ENCODE measurements around the gene TSPAN2.
"Not testable (repeated sequence)": the region's sequence is repeated elsewhere in the genome, so short reads cannot be mapped to it uniquely, and the experiment has no call there.

TSPAN2 gene

DNA sequence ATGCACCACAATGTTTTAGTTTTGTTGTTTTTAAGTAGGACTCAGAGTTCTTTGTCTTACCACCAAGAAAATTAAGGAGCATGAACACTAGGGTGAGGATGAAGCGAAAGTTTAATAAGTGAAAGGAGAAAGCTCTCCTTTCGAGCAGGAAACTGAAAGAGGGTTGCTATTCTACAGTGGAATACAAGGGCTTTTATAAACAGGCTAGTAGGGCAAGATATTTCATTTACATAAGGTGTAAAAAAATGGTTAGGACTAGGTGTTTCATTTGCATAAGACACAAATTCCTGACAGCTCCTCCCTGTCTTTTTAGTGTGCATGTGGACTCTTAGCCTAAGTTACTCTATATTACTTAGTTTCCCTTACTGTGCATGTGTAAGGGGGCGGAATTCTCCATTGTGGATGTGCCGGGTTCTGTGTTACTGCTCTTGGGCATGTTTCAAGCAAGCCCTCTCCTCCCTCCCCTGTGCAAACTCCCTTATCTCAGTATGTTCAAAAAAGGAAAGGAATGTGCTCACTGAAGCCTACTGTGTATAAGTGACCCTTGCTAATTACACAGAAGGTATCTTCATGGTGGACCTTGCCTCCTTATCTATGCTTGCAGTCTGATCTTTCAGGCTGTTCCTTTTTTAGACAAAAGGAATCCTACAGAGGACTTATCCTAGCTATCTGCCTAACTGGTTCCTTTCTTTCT is 52.3 kb downstream of the TSPAN2 start:
- DNase-seq (ENCODE audit: low spot score), result no peak

DNA sequence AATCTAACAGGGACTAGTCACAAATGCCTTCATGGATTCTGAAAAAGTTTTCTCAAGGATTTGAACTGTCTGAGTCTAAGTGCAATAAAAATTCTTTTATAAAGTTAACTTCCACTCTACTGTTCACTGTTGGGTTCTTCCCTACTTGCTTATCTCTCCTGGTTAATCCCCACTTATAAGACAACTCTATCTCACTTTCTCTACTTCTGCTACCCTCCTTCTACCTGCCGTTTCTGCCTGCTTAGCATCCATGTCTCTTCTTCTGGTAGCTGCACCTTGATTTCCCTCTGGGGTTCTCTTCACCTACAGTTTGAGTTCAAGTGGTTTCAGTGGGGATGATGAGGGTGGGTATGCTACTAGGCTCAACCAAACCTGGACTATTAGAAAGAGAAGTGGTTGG is 53.7 kb downstream of the TSPAN2 start:
- no peak for DNase-seq (ENCODE audit: low spot score)

DNA sequence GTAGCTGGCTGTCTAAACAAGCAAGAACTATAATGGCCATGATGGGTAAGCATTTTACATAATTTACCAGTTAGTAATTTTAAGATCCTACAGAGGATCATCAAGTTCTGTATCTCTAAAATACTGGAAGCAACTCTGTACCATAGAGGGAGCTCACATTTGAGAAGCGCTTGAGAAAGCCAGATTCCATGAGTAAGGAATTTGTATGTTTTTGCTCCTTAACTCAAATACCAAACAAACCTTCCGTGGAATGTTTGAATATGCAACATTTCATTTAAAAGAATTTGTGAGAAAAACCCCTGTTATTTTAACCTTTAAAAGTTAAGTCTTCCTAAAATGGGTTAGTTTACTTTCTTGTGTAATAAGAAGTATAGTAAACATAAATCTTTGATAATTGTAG is 57.7 kb downstream of the TSPAN2 start:
- no peak for DNase-seq (ENCODE audit: low spot score)

DNA sequence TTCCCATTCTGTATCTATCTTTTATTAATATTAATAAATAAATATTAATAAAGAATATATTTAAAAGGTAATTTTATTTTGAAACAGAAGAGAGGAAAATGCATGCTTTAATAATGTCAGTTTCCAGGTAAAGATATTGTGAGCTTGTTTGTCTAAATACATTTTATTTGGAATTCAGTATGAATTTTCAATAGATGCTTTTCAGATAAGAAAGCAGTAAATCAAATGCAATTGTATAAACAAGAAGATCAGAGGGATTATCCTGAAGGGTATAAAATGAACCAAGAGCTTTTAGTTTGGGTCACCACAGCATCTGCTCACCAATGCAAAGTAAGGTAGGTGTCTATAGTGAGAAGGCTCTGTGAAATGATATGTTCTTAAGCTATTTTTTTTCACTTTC is 59.8 kb downstream of the TSPAN2 start, which contains the start of gene TSHB:
TSS of gene TSHB (plus strand) at position 301 of the 400 bp plus-strand sequence. CDS start 3,537 bp downstream, outside the sequence.
- DNase-seq (ENCODE audit: low spot score), result no peak

DNA sequence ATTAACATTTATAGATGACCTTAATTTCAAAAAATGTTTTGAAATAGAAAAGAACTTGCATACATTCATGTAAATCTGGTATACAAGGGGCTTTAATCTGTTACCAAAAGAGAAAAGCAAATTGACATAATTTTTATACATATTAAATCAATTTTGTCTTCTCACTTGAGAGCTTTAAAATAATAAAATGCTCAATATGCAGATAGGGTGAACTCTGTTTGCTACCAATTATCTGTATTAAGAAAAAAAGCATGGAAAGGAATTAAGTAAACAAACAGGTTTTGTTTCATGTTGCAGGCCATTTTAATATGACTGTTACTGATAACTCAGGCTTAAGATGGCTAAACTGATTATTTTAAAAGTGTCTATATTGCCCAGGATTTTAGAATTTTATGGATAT is 65.7 kb downstream of the TSPAN2 start:
- no peak for DNase-seq (ENCODE audit: low spot score)

DNA sequence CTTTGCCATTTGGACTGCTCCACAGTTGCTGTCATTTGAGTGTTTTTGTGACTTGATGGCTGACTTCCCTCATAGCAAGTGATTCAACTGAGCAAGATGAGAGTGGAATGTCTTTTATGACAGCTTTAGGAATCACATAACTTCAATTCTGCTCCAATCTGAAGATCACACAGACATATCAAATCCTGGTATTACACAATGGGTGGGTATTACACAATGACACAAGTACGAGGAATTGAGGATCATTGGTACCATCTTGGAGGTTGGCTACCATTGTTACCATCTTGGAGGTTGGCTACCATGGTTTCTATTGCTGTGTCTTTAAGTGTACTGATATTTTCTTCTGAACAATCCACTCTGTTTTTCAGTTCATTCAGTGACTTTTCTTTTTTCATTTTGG is 68.2 kb downstream of the TSPAN2 start:
- no peak for DNase-seq (ENCODE audit: low spot score)

DNA sequence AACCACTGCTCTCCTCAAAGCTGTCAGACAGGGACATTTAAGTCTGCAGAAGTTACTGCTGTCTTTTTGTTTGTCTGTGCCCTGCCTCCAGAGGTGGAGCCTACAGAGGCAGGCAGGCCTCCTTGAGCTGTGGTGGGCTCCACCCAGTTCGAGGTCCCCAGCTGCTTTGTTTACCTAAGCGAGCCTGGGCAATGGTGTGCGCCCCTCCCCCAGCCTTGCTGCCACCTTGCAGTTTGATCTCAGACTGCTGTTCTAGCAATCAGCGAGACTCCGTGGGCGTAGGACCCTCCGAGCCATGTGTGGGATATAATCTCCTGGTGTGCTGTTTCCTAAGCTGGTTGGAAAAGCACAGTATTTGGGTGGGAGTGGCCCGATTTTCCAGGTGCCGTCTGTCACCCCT is 69.8 kb downstream of the TSPAN2 start:
- DNase-seq (ENCODE audit: low spot score), result not testable (repeated sequence)

DNA sequence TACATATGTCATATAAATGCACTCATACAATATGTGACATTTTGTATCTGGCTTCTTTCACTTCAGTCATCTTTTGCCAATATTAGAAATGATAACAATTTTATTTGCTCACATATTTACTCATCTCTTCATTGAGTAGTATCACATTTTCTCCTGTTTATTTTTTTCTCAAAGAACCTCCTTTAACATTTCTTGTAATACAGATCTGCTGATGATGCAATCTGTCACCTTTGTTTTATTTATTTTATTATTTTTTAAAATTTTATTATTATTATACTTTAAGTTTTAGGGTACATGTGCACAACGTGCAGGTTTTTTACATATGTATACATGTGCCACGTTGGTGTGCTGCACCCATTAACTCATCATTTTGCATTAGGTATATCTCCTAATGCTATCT is 75.5 kb downstream of the TSPAN2 start:
- no peak for DNase-seq (ENCODE audit: low spot score)

DNA sequence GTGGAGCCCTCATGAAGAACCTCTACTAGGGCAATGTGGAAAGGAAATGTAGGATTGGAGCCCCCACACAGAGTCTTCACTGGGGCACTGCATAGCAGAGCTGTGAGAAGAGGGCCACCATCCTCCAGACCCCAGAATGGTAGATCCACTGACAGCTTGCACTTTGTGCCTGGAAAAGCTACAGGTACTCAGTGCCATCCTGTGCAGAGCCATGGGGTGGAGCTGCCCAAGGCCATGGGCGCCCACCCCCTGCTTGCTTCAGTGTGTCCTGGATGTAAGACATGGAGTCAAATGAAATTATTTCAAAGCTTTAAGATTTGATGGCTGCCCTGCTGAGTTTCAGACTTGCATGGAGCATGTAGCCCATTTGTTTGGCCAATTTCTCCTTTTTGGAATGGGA is 76.9 kb downstream of the TSPAN2 start:
- no peak for DNase-seq (ENCODE audit: low spot score)

DNA sequence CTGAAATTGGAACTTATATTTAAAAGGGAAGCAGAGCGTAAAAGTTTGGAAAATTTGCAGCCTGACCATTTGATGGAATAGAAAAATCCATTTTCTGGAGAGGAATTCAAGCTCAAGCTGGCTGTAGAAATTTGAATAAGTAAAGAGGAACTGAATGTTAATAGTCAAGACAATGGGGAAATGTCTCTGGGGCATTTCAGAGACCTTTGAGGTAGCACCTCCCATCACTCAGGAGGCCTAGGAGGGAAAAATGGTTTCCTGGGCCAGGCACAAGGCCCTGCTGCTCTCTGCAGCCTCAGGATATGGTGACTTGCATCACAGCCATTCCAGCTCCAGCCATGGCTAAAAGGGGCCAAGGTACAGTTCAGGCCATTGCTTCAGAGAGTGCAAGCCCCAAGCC is 77.3 kb downstream of the TSPAN2 start:
- no peak for DNase-seq (ENCODE audit: low spot score)

DNA sequence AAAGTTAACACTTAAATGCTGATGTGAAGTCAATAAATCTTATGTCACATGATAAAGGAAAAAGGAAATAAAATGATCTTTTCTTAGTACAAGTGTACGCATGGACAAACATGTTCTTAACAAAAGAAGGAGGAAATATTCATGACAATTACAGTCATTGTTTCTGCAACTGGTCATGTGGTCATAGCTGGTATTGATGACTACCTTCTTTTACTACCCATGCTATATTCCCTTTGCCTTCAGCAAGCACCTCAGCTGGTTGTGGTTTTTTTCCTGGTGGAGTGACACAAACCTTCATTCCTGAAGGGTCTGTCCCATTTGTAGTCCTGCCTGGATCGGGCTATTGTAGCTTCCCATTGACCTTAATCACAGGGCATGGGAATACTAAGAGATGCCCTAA is 83.1 kb downstream of the TSPAN2 start:
- DNase-seq (ENCODE audit: low spot score), result no peak

Data from pons (tissue), 1 donor.